ENCODE data around the gene ZFAND3. TPM values are rescaled to one million over a fixed set of nuclear protein-coding genes. Genes with fewer than 3 reads are reported as not detected.

ZFAND3 gene
- total RNA-seq, 1 donor from 2014 or later: 56.3 TPM

DNA sequence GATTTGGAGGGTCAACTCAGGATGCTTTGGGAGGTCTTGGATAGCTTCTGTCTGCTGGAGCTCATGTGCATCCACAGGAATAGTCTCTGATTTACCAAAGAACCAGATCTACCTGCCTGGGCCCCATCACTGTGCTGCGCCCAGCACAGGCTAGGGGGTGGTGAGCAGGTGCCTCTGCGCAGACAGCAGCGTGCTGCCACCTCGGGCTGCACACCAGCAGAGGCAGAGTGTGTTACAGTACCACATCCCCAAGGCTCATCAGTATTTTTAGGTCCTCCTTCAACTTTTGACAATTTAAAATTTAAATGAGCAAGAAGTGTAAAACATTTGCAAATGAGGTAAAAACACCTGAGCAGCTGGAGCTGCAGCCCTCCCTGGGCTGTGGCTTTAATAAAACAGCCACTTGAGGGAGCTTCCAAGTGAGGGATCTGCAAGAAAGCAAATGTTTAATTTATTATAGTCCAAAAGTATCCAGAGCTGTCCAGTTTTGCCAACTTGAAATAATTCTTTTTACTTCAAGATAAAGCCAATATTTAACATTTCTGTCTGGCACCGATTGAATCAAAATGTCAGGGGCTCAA is 324.9 kb downstream of the ZFAND3 start:
- no peaks in the 10 kb centered on the region for H3K4me1 Mint-ChIP-seq
- no peak overlapping the region for H3K4me3 Mint-ChIP-seq
- TF ChIP-seq, protein P1, sequence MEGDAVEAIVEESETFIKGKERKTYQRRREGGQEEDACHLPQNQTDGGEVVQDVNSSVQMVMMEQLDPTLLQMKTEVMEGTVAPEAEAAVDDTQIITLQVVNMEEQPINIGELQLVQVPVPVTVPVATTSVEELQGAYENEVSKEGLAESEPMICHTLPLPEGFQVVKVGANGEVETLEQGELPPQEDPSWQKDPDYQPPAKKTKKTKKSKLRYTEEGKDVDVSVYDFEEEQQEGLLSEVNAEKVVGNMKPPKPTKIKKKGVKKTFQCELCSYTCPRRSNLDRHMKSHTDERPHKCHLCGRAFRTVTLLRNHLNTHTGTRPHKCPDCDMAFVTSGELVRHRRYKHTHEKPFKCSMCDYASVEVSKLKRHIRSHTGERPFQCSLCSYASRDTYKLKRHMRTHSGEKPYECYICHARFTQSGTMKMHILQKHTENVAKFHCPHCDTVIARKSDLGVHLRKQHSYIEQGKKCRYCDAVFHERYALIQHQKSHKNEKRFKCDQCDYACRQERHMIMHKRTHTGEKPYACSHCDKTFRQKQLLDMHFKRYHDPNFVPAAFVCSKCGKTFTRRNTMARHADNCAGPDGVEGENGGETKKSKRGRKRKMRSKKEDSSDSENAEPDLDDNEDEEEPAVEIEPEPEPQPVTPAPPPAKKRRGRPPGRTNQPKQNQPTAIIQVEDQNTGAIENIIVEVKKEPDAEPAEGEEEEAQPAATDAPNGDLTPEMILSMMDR (IDR thresholded peaks at IDR 0.05): no peak
- no peaks in the 10 kb centered on the region for H3K9me3 Mint-ChIP-seq
- DNase-seq (no peak), ATAC-seq (ENCODE audit: low read depth) (no peak)
- intact Hi-C loops (cut with micrococcal nuclease): no loop called here
- H3K36me3 Mint-ChIP-seq (ENCODE audit: low read depth): peaks cover 35% of the 10 kb centered on the region
- ChIA-PET CTCF (no interaction called here), POLR2A (no interaction called here)
- no peaks in the 10 kb centered on the region for H3K27me3 Mint-ChIP-seq
- no peak overlapping the region for H3K27ac Mint-ChIP-seq

DNA sequence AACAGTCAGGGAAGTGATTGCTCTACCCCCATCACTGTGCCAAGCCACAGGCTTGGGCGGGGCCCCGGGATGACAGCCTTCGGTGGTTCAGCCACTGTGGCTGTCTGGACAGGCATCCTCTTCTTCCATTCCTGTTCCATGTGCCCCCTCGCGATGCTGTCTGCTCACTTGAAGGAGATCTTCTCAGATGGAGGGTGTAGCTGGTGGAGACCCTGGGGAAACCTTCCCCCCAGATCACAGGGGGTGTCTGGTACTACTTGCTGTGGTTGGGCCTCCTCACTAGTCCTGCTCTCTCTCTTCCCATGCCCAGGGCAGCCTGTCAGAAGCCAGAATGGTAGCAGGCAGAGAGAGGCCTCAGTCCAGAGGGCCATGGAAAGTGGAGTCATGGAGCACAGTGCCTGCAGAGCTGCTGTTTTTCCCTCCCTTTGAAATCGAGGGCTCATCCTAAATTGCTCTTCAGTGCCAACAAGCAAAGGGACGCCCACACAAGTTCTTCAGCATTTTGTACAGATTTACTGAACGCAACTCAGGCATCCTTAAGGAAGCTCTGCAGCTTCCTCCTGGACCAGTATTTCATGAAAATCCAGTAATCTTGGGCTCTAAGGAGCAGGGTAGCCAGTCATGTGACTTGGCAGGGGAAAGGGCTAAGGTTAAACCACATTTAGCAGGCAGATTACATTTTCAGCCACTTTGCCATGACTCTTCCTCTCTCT is 326.6 kb downstream of the ZFAND3 start:
- intact Hi-C loops (cut with micrococcal nuclease): no loop called here
- no peak overlapping the region for H3K4me3 Mint-ChIP-seq
- no peak for DNase-seq
- H3K4me1 Mint-ChIP-seq: no peaks in the 10 kb centered on the region
- peaks cover 40% of the 10 kb centered on the region for H3K36me3 Mint-ChIP-seq (ENCODE audit: low read depth)
- H3K27me3 Mint-ChIP-seq: no peaks in the 10 kb centered on the region
- ChIA-PET POLR2A (no interaction called here), CTCF (no interaction called here)
- H3K27ac Mint-ChIP-seq: no peak overlapping the region
- TF ChIP-seq, protein P1 (IDR thresholded peaks at IDR 0.05): no peak
- ATAC-seq (ENCODE audit: low read depth): no peak
- H3K9me3 Mint-ChIP-seq: no peaks in the 10 kb centered on the region

DNA sequence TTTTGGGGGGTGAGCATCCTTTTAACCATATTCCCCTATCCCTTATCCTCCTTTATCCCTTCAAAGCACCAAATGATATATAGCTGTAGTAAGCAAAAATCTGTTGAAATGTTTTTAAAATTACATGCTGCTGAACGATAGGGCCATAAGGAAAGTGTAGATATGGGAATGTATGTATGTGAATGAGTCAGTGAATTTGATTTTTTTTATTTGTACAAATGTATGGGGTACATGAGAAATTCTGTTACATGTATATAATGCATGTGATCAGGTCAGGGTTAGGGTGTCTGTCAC is 327.2 kb downstream of the ZFAND3 start:
- no peaks in the 10 kb centered on the region for H3K4me1 Mint-ChIP-seq
- no peaks in the 10 kb centered on the region for H3K9me3 Mint-ChIP-seq
- intact Hi-C loops (cut with micrococcal nuclease): no loop called here
- DNase-seq: no peak
- ChIA-PET POLR2A (no interaction called here), CTCF (no interaction called here)
- TF ChIP-seq, protein P1 (IDR thresholded peaks at IDR 0.05): no peak
- H3K27ac Mint-ChIP-seq: no peak overlapping the region
- ATAC-seq (ENCODE audit: low read depth): no peak
- H3K27me3 Mint-ChIP-seq: no peaks in the 10 kb centered on the region
- no peak overlapping the region for H3K4me3 Mint-ChIP-seq
- peaks cover 35% of the 10 kb centered on the region for H3K36me3 Mint-ChIP-seq (ENCODE audit: low read depth)

DNA sequence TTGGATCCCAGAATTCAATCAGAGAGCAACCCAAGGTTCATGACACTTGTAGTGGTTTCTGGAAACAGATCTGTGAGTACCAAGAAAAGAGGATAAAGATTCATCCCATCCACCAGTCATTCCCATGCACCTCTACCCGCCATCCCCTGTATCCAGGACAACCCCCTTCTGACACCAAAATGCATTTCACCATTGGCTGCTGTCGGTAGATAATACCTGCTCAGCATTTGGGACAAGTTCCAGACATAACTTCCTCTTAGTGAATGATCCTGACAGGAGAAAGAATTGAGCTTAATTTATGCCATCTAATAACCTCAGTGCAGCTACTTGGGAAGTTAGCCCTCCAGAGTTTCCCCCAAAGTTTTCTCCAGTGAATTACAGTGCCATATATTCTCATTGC is 329.1 kb downstream of the ZFAND3 start:
- H3K36me3 Mint-ChIP-seq (ENCODE audit: low read depth): peaks cover 43% of the 10 kb centered on the region

DNA sequence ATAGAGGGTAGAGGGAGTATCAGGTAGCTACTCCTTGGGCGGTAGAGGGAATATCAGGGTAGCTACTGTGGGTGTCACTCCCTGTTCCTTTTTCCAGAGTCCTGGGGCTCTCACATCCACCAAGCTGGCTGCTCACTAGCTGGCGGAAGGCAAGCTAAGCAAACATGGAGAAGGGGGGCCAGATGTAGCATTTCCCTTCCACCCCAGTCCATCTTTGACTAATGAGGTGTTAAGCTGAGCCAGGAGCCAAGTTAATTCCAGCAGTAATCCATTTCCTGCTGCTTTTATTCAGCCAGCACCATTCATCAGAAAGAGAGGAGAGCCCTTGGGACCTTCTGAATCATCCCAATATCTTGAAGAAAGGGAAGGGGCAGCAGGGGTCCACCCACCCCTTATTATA is 330.0 kb downstream of the ZFAND3 start:
- ATAC-seq (ENCODE audit: low read depth): no peak
- TF ChIP-seq, protein P1 (IDR thresholded peaks at IDR 0.05): no peak
- H3K4me3 Mint-ChIP-seq: no peak overlapping the region
- H3K36me3 Mint-ChIP-seq (ENCODE audit: low read depth): peaks cover 44% of the 10 kb centered on the region
- no peak for DNase-seq
- ChIA-PET CTCF (interaction anchor here (1.3 kb wide), 1 partner anchor 345 kb away, joined by 3 read pairs; no protein-coding TSS in a partner anchor), POLR2A (interaction anchor here (0.6 kb wide), 1 partner anchor 30 kb away, joined by 3 read pairs; no protein-coding TSS in a partner anchor)
- H3K27ac Mint-ChIP-seq: no peak overlapping the region
- no peaks in the 10 kb centered on the region for H3K9me3 Mint-ChIP-seq
- intact Hi-C loops (cut with micrococcal nuclease): no loop called here
- no peaks in the 10 kb centered on the region for H3K4me1 Mint-ChIP-seq
- no peaks in the 10 kb centered on the region for H3K27me3 Mint-ChIP-seq

More for the DNA sequence above, 329.1 kb downstream of the ZFAND3 start:
- ATAC-seq (ENCODE audit: low read depth) (no peak), DNase-seq (no peak)
- intact Hi-C loops (cut with micrococcal nuclease): no loop called here
- Mint-ChIP-seq H3K27me3 (no peaks in the 10 kb centered on the region), H3K27ac (no peak overlapping the region), H3K4me3 (no peak overlapping the region), H3K4me1 (no peaks in the 10 kb centered on the region), H3K9me3 (no peaks in the 10 kb centered on the region)
- ChIA-PET CTCF (no interaction called here), POLR2A (no interaction called here)
- TF ChIP-seq, protein P1 (IDR thresholded peaks at IDR 0.05): no peak
